PC-9 (cell line): ENCODE measurements around the gene TBC1D13. TPM values are rescaled to one million over a fixed set of nuclear protein-coding genes. Genes with fewer than 3 reads are reported as not detected.

Source experiments
- BruUV-seq: library from RNA; stranded (reverse); fragments of 400-500 nt; replicated peaks from 2 replicates; lab custom pipeline; 2021; lab: Mats Ljungman, UMichigan
- CTCF ChIA-PET: fragments of 300-600 bp; sonication (Branson Sonifier 250); formaldehyde crosslinking; loops from one replicate; lab custom pipeline; 2022; ENCODE audit warnings: antibody characterized with exemption; lab: Charles Lee
- POLR2A ChIA-PET: fragments of 300-600 bp; sonication (Branson Sonifier 250); formaldehyde crosslinking; loops from one replicate; lab custom pipeline; 2022; ENCODE audit warnings: antibody characterized with exemption; ENCODE audit not compliant: unreplicated experiment; lab: Charles Lee
- DNase-seq, 2 experiments: peaks; one replicate each; pipeline versions ENCODE4 v3.0.0 to v3.0.0-alpha.2; 2015 to 2022; ENCODE audit warnings: mixed read lengths in 1 of 2
- H2AFZ ChIP-seq: fragments of 200-600 bp; sonication (generic); 2 replicates; pipeline ENCODE4 v1.8.1; 2017; ENCODE audit warnings: antibody characterized with exemption
- H3F3A ChIP-seq: fragments of 200-600 bp; sonication (generic); 2 replicates; pipeline ENCODE4 v1.8.1; 2017; ENCODE audit warnings: antibody characterized with exemption, mild to moderate bottlenecking, low read depth; ENCODE audit not compliant: insufficient read depth
- H3K27ac ChIP-seq: fragments of 200-600 bp; sonication (generic); 2 replicates; pipeline ENCODE4 v1.6.1; 2016; ENCODE audit warnings: mixed run types
- H3K27me3 ChIP-seq: fragments of 200-600 bp; sonication (generic); 2 replicates; pipeline ENCODE4 v1.6.1; 2016; ENCODE audit warnings: low read depth, mixed run types; ENCODE audit not compliant: insufficient read depth
- H3K36me3 ChIP-seq: fragments of 200-600 bp; sonication (generic); 2 replicates; pipeline ENCODE4 v1.6.1; 2016; ENCODE audit warnings: low read depth, mixed run types
- H3K4me1 ChIP-seq: fragments of 200-600 bp; sonication (generic); replicated peaks from 2 replicates; pipeline ENCODE4 v1.6.1; 2016; ENCODE audit warnings: mixed run types; ENCODE audit not compliant: insufficient read depth
- H3K4me2 ChIP-seq: fragments of 200-600 bp; sonication (generic); 2 replicates; pipeline ENCODE4 v1.6.1; 2017; ENCODE audit warnings: mixed run types
- H3K4me3 ChIP-seq: fragments of 200-600 bp; sonication (generic); 2 replicates; pipeline ENCODE4 v1.6.1; 2016; ENCODE audit warnings: mixed run types
- H3K79me2 ChIP-seq: fragments of 200-600 bp; sonication (generic); 2 replicates; pipeline ENCODE4 v1.6.1; 2017; ENCODE audit warnings: low read depth, mixed run types
- H3K9me2 ChIP-seq: fragments of 200-600 bp; sonication (generic); 2 replicates; pipeline ENCODE4 v1.8.1; 2017; ENCODE audit warnings: mild to moderate bottlenecking; ENCODE audit not compliant: insufficient read depth
- H3K9me3 ChIP-seq: fragments of 200-600 bp; sonication (generic); 2 replicates; pipeline ENCODE4 v1.8.1; 2016; ENCODE audit warnings: low read depth; ENCODE audit not compliant: insufficient read depth
- H4K20me1 ChIP-seq: fragments of 200-600 bp; sonication (generic); 2 replicates; pipeline ENCODE4 v1.8.1; 2017; ENCODE audit not compliant: insufficient read depth
- CTCF ChIP-seq: fragments of 200-600 bp; sonication (generic); conservative IDR thresholded peaks from 2 replicates; pipeline ENCODE4 v1.6.1; 2017; ENCODE audit warnings: mixed run types, antibody characterized with exemption, mild to moderate bottlenecking, moderate library complexity
- EZH2 ChIP-seq: fragments of 200-600 bp; sonication (generic); IDR thresholded peaks from 2 replicates; pipeline ENCODE4 v1.8.0; 2017; ENCODE audit warnings: antibody characterized with exemption, low read depth
- intact Hi-C: fragments of 100-400 bp; cut with micrococcal nuclease; formaldehyde crosslinking; loops from one replicate; pipeline ENCODE4 v1.10.0; 2022; ENCODE audit not compliant: unreplicated experiment
- total RNA-seq: library from RNA; stranded (reverse); gene quantifications from 2 replicates; pipeline ENCODE4 v1.2.3, GENCODE V29; 2021

Gene TBC1D13
- total RNA-seq, 1 experiment from 2014 or later: 41.9 TPM

DNA sequence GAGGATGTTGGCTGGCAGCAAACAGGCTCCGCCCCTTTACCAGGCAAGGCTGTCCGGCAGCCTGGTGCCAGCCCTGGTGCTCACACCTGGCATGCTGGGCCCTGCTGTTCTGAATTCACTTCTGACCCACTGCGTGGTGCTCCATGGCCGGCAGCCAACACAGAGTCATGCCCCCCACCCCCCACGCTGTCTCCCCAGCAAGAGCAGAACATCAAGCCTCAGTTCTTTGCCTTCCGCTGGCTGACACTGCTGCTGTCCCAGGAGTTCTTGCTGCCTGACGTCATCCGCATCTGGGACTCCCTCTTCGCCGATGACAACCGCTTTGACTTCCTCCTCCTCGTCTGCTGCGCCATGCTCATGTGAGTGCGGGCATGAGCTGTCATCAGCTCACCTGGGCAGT, 18.6 kb downstream of the TBC1D13 start:
- Histone ChIP-seq H2AFZ (no peak overlapping the region), H3K79me2 (no peaks in the 10 kb centered on the region), H3F3A (0 out of 2 replicates have a peak, but pooled peaks cover under 1% of the 10 kb centered on the region), H3K4me2 (no peak overlapping the region), H3K9me2 (no peaks in the 10 kb centered on the region), H3K27ac (no peak overlapping the region), H3K4me1 (no peaks in the 10 kb centered on the region), H4K20me1 (no peaks in the 10 kb centered on the region), H3K9me3 (no peaks in the 10 kb centered on the region), H3K36me3 (peaks cover 18% of the 10 kb centered on the region; the same call in 1 of the 2 replicates), H3K27me3 (no peaks in the 10 kb centered on the region), H3K4me3 (no peak overlapping the region)
- intact Hi-C loops: no loop called here
- CTCF ChIA-PET: no interaction called here
- no TSS peak for BruUV-seq
- no peak for DNase-seq
- POLR2A ChIA-PET: no interaction called here
- TF ChIP-seq CTCF: no peak
- TF ChIP-seq EZH2: no peak

DNA sequence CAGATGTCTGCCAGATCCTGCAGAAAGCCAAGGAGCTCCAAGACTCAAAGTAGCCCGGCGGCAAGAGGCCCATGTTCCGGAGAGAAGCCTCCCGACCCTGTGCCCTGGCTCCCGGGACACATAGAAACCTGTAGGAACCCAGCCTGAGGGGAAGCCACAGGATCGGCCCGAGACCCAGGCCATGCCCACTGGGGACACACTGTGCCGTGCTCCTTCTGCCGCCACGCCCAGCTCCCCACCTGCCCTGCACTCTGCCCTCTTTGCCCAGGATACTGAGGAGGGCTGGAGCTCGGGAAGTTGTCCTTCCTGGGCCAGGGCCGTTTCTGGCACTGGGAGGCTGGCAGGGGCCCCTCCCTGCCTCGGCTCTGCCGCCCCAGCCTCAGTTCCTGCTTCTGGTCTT, 20.8 kb downstream of the TBC1D13 start:
- H3K9me2 ChIP-seq: no peaks in the 10 kb centered on the region
- ChIA-PET POLR2A (interaction anchor here (0.5 to 0.6 kb wide), 2 partner anchors 25 to 50 kb away, joined by 3 read pairs; no protein-coding TSS in a partner anchor), CTCF (no interaction called here)
- intact Hi-C loops: no loop called here
- H3K9me3 ChIP-seq: no peaks in the 10 kb centered on the region
- TF ChIP-seq CTCF (no peak), EZH2 (no peak)
- H3K27me3 ChIP-seq: no peaks in the 10 kb centered on the region
- no peaks in the 10 kb centered on the region for H3K79me2 ChIP-seq
- no peak overlapping the region for H3K4me3 ChIP-seq
- no peak overlapping the region for H2AFZ ChIP-seq
- no peaks in the 10 kb centered on the region for H4K20me1 ChIP-seq
- H3K4me1 ChIP-seq: no peaks in the 10 kb centered on the region
- no TSS peak for BruUV-seq
- H3K4me2 ChIP-seq: no peak overlapping the region
- DNase-seq: no peak
- no peak overlapping the region for H3K27ac ChIP-seq
- H3K36me3 ChIP-seq: peaks cover 9% of the 10 kb centered on the region; the same call in 1 of the 2 replicates
- 0 out of 2 replicates have a peak, but pooled peaks cover 6% of the 10 kb centered on the region for H3F3A ChIP-seq

- H3K27me3 ChIP-seq: no peaks in the 10 kb centered on the region
- TF ChIP-seq CTCF (no peak), EZH2 (no peak)
- no peaks in the 10 kb centered on the region for H3K79me2 ChIP-seq
- no TSS peak for BruUV-seq
- no peak overlapping the region for H2AFZ ChIP-seq
- no peaks in the 10 kb centered on the region for H3K4me1 ChIP-seq
- H3K4me2 ChIP-seq: no peak overlapping the region
- H4K20me1 ChIP-seq: no peaks in the 10 kb centered on the region
- H3K36me3 ChIP-seq: peaks cover 9% of the 10 kb centered on the region; the same call in 1 of the 2 replicates
- POLR2A ChIA-PET: no interaction called here
- H3K9me2 ChIP-seq: no peaks in the 10 kb centered on the region
- intact Hi-C loops: no loop called here
- CTCF ChIA-PET: no interaction called here
- H3K4me3 ChIP-seq: no peak overlapping the region
- H3K9me3 ChIP-seq: no peaks in the 10 kb centered on the region
- H3F3A ChIP-seq: 0 out of 2 replicates have a peak, but pooled peaks cover 6% of the 10 kb centered on the region
- no peak for DNase-seq
- no peak overlapping the region for H3K27ac ChIP-seq
Measured at GRCh38 chr9:128808543-128808942, 21.5 kb downstream of the TBC1D13 start.
